Left hindlimb (tissue), 1 donor: Measurements from ENCODE around the gene BCAS4.

Experiments used
- DNase-seq: peaks from one replicate; pipeline ENCODE4 v3.0.0-alpha.2; 2018

BCAS4 gene

DNA sequence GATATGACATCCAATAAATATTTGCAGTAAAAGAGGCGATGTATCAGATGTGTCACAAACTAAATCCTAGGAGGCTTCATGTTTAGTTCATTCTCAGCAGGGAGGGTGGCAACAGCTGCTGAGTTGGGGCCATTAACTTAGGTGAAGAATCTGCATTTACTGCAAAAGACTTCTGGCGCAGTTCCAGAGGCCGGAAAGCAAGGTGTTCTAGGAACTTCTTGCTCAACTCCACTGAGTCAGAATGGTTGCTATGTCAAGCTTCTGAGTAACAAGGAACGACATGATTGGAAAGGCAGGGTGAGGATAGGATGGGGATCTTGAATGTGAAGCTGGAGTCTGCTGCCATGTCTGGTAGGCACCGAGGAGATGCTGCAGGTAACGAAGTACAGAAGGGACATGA is 124.7 kb downstream of the BCAS4 start:
- DNase-seq, result no peak

DNA sequence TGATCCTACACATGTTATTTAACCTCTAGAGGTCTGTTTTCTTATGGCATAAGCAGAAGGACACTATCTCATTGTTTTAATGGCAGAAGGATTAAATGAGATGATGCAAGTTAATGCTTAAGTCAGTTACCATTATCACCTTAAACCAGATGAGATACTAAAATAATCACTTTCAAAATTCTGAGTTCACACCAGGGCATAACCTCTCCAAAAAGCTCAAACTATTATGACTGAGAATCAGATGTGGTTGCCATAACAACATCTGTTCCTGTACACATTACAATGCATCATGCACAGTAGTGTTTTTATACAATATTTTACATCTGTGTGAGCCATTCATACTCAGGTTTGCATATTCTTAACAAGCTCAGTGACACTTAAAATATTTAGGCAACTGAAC is 126.1 kb downstream of the BCAS4 start:
- DNase-seq, result no peak

DNA sequence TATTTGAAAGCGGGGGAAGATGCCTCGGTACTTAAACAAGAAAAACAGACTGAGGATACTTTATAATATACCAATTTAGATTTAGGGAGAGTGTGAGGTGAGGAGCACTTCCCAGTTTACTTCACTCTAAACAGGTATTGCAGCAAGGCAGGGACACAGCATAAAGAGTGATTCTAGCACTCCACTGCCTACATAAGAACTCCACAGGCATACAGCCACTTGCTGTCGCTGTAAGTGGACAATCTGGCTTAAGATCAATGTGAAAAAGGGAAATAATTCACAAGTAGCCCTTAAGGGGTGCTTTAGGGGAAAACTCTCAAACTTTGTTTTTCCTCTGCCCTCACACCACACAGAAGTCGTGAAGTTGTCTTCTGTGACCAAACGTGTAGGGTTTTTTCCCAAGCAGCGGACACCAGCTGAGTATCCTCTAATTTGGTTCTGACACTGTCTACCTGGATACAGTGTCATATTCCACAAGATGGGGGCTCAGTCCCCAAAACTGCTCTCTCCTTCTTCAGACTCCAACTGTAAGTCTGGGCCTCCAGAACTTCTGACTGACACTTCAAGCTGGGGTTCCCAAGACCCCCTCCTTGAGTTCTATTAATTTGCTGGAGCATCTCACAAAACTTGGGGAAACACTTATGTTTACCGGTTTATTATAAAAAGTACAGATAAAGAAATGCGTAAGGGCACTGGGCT is 127.1 kb downstream of the BCAS4 start:
- no peak for DNase-seq

DNA sequence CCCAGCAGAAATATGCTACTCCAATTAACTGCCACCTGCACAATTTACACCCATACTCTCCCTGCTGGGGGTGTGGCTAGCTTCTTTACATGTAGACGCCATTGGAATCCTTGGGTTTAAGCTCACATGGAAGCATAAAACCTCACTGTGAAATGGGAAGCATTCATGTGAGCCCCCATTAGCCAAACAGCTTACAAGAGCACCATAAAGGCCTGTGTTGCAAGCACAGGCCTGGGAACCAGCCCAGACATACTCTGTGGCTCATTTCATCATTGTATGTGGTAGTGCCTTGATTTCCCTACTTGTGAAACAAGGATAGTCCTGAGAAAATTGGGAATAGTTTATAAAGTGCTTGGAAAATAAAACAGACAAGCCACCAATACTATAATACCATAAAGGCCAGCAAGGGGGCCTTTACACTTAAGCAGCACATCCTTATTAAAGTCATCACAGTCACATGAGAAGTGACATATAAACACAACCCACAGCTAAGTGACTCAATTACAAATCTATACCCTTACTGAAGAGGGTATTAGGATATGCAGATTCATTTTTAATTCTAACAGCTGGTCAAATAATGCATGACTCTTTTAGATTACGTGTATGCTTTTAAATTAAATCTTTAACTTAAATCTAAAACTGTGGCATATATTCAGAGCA is 129.5 kb downstream of the BCAS4 start:
- no peak for DNase-seq

DNA sequence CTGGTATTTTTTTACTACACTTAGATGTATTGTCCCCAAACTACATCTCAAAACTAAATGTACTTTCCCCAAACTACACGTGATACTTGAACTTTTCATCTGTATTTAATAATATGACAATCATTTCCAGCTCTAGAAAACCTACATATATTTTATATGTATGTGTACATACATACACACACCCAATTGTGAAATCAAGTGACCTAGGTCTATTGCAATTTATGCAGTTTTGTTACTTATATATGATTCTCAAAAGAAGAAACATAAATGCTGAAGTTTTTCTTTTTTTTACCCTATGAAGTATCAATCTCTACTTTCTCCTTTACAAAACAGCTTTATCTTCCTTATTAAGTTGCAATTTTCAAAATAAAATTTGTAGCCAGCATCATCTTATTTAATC is 131.7 kb downstream of the BCAS4 start:
- no peak for DNase-seq
